Left hindlimb (tissue), 1 donor: Measurements from ENCODE around the gene LCAT.

Experiments
- DNase-seq: peaks from one replicate; pipeline ENCODE4 v3.0.0-alpha.2; 2018

Gene LCAT

GRCh38 chr16:67968400-67969253 is 24.7 kb upstream of the LCAT start, which contains the start of gene SLC12A4:
TSS of gene SLC12A4 (minus strand) at chr16:67968637. CDS start at chr16:67968553, 84 bp downstream.
- peak; percentile 95 for DNase-seq

- peak; percentile 71 for DNase-seq
These were observed 24.1 kb upstream of the LCAT start for GRCh38 chr16:67967958-67968399.

- no peak for DNase-seq
These were observed 23.4 kb upstream of the LCAT start for GRCh38 chr16:67967183-67967957.

GRCh38 chr16:67966549-67967182 is 22.7 kb upstream of the LCAT start:
- no peak for DNase-seq

GRCh38 chr16:67965668-67966548 is 22.0 kb upstream of the LCAT start:
- DNase-seq: no peak

GRCh38 chr16:67964477-67965131 is 20.7 kb upstream of the LCAT start:
- DNase-seq: no peak

GRCh38 chr16:67963662-67964321 is 19.9 kb upstream of the LCAT start:
- DNase-seq: no peak

- DNase-seq: no peak
These were observed 19.4 kb upstream of the LCAT start for GRCh38 chr16:67963292-67963661.

GRCh38 chr16:67962135-67962534 is 18.2 kb upstream of the LCAT start:
- DNase-seq: no peak

- no peak for DNase-seq
These were observed 17.6 kb upstream of the LCAT start for GRCh38 chr16:67961551-67961957.

- DNase-seq: no peak
These were observed 15.8 kb upstream of the LCAT start for GRCh38 chr16:67959536-67960329.

- no peak for DNase-seq
These were observed 13.7 kb upstream of the LCAT start for GRCh38 chr16:67957622-67958021.

- no peak for DNase-seq
These were observed 10.7 kb upstream of the LCAT start for GRCh38 chr16:67954421-67955196.

GRCh38 chr16:67953641-67954375 is 9.9 kb upstream of the LCAT start:
- DNase-seq: no peak

GRCh38 chr16:67951485-67951884 is 7.6 kb upstream of the LCAT start:
- no peak for DNase-seq

- no peak for DNase-seq
These were observed 6.5 kb upstream of the LCAT start for GRCh38 chr16:67950335-67950843.

GRCh38 chr16:67949645-67950044 is 5.7 kb upstream of the LCAT start:
- DNase-seq: no peak

GRCh38 chr16:67948015-67948414 is 4.1 kb upstream of the LCAT start:
- no peak for DNase-seq
